IMR-90 (cell line): ENCODE data around the gene APOE. TPM values are rescaled to one million over a fixed set of nuclear protein-coding genes. Genes with fewer than 3 reads are reported as not detected.

Source experiments
- ATAC-seq: fragments of 200-7000 bp; cut with Tn5 transposase; 2 replicates; pipeline ENCODE4 v1.9.1; 2020; ENCODE audit warnings: low read depth, mild to moderate bottlenecking, moderate library complexity
- BruUV-seq: library from RNA; stranded (reverse); fragments of 400-500 nt; replicated peaks from 2 replicates; lab custom pipeline; 2021; lab: Mats Ljungman, UMichigan
- CTCF ChIA-PET: fragments of 300-600 bp; formaldehyde crosslinking; extraction: SDS; loops from one replicate; lab custom pipeline; 2021; ENCODE audit warnings: antibody characterized with exemption; lab: Yijun Ruan, JAX
- POLR2A ChIA-PET: fragments of 300-600 bp; sonication (Branson Sonifier 250); formaldehyde crosslinking; loops from one replicate; lab custom pipeline; 2022; ENCODE audit warnings: antibody characterized with exemption; ENCODE audit not compliant: unreplicated experiment; lab: Charles Lee
- DNase-seq: peaks from one replicate; pipeline ENCODE4 v3.0.0; 2013
- H2AFZ ChIP-seq: replicated peaks from 2 replicates; pipeline ENCODE3; 2013; ENCODE audit warnings: low read length, mild to moderate bottlenecking; ENCODE audit not compliant: poor library complexity
- H2AK5ac ChIP-seq: 2 replicates; pipeline ENCODE4 v1.6.1; 2013; ENCODE audit warnings: low read depth, low read length, inconsistent platforms
- H2AK9ac ChIP-seq: replicated peaks from 2 replicates; pipeline ENCODE3; 2013; ENCODE audit warnings: mild to moderate bottlenecking, low read depth, low read length, moderate library complexity; ENCODE audit not compliant: poor library complexity
- H2BK120ac ChIP-seq: 2 replicates; pipeline ENCODE4 v1.6.1; 2013; ENCODE audit warnings: low read depth, low read length, inconsistent platforms
- H2BK15ac ChIP-seq: 3 replicates; pipeline ENCODE4 v1.6.1; 2013; ENCODE audit warnings: low read depth, low read length, inconsistent platforms
- H2BK20ac ChIP-seq: 2 replicates; pipeline ENCODE4 v1.6.1; 2013; ENCODE audit warnings: low read depth, mild to moderate bottlenecking, inconsistent platforms, low read length, moderate library complexity
- H2BK5ac ChIP-seq: 2 replicates; pipeline ENCODE4 v1.6.1; 2013; ENCODE audit warnings: mild to moderate bottlenecking, low read depth, low read length, inconsistent platforms; ENCODE audit not compliant: poor library complexity, severe bottlenecking
- H3K14ac ChIP-seq: replicated peaks from 2 replicates; pipeline ENCODE4 v1.6.1; 2013; ENCODE audit warnings: low read depth, low read length, inconsistent platforms
- H3K18ac ChIP-seq: 2 replicates; pipeline ENCODE4 v1.6.1; 2013; ENCODE audit warnings: low read depth, low read length, control low read depth
- H3K23ac ChIP-seq: 2 replicates; pipeline ENCODE4 v1.6.1; 2013; ENCODE audit warnings: low read depth, low read length, inconsistent platforms
- H3K27ac ChIP-seq: 2 replicates; pipeline ENCODE4 v1.5.1; 2013; ENCODE audit warnings: mild to moderate bottlenecking, control low read depth, low read length; ENCODE audit not compliant: insufficient read depth
- H3K27me3 ChIP-seq: 2 replicates; pipeline ENCODE4 v1.6.1; 2013; ENCODE audit warnings: low read length; ENCODE audit not compliant: control insufficient read depth, insufficient read depth
- H3K36me3 ChIP-seq: 2 replicates; pipeline ENCODE4 v1.6.1; 2013; ENCODE audit warnings: low read length, mixed read lengths; ENCODE audit not compliant: control insufficient read depth, insufficient read depth
- H3K4ac ChIP-seq: 2 replicates; pipeline ENCODE4 v1.6.1; 2013; ENCODE audit warnings: low read depth, low read length, inconsistent platforms
- H3K4me1 ChIP-seq: 2 replicates; pipeline ENCODE4 v1.6.1; 2013; ENCODE audit warnings: low read length, mixed read lengths; ENCODE audit not compliant: control insufficient read depth, insufficient read depth
- H3K4me2 ChIP-seq: 2 replicates; pipeline ENCODE4 v1.6.1; 2013; ENCODE audit warnings: low read depth, mild to moderate bottlenecking, control low read depth, low read length, moderate library complexity
- H3K4me3 ChIP-seq: 2 replicates; pipeline ENCODE4 v1.5.1; 2013; ENCODE audit warnings: low read depth, mild to moderate bottlenecking, control low read depth, low read length, moderate library complexity; ENCODE audit not compliant: insufficient read depth
- H3K56ac ChIP-seq: 2 replicates; pipeline ENCODE4 v1.6.1; 2013; ENCODE audit warnings: low read length, inconsistent platforms; ENCODE audit not compliant: insufficient read depth; ENCODE audit errors: extremely low read depth
- H3K79me1 ChIP-seq, 2 experiments: 2 replicates each; pipeline ENCODE4 v1.6.1; 2013; ENCODE audit warnings: low read length in 2 of 2, inconsistent platforms in 1 of 2, low read depth in 1 of 2
- H3K9ac ChIP-seq: 2 replicates; pipeline ENCODE4 v1.6.1; 2013; ENCODE audit warnings: low read depth, low read length, control low read depth
- H3K9me1 ChIP-seq: 2 replicates; pipeline ENCODE4 v1.6.1; 2013; ENCODE audit warnings: low read length, inconsistent platforms; ENCODE audit not compliant: insufficient read depth
- H3K9me3 ChIP-seq: 2 replicates; pipeline ENCODE4 v1.6.1; 2013; ENCODE audit warnings: low read length; ENCODE audit not compliant: control insufficient read depth, insufficient read depth
- H4K20me1 ChIP-seq: 2 replicates; pipeline ENCODE4 v1.6.1; 2013; ENCODE audit warnings: low read length, inconsistent platforms; ENCODE audit not compliant: insufficient read depth
- H4K5ac ChIP-seq: 2 replicates; pipeline ENCODE4 v1.6.1; 2013; ENCODE audit warnings: mild to moderate bottlenecking, low read depth, low read length, control low read depth
- H4K8ac ChIP-seq, 2 experiments: 2 replicates each; pipeline ENCODE4 v1.6.1; 2013; ENCODE audit warnings: low read depth in 2 of 2, low read length in 2 of 2, control low read depth in 1 of 2, inconsistent platforms in 1 of 2
- H4K91ac ChIP-seq: 2 replicates; pipeline ENCODE4 v1.6.1; 2013; ENCODE audit warnings: low read depth, low read length, inconsistent platforms; ENCODE audit not compliant: insufficient read depth
- BHLHE40 ChIP-seq: fragments of 150-350 bp; IDR thresholded peaks from 2 replicates; pipeline ENCODE4 v1.6.1; 2016; ENCODE audit warnings: mild to moderate bottlenecking, low read depth, low read length
- CEBPB ChIP-seq: IDR thresholded peaks from 2 replicates; pipeline ENCODE4 v1.6.1; 2012; ENCODE audit warnings: low read depth, low read length, improper control_type of control experiment
- CHD1 ChIP-seq: IDR thresholded peaks from 2 replicates; pipeline ENCODE4 v1.6.1; 2012; ENCODE audit warnings: low read depth, low read length, improper control_type of control experiment
- FOS ChIP-seq: fragments of 150-350 bp; IDR thresholded peaks from 2 replicates; pipeline ENCODE4 v1.6.1; 2016; ENCODE audit warnings: low read depth, low read length
- MAFK ChIP-seq: IDR thresholded peaks from 2 replicates; pipeline ENCODE4 v1.6.1; 2012; ENCODE audit warnings: low read depth, low read length, improper control_type of control experiment
- MAZ ChIP-seq: IDR thresholded peaks from 2 replicates; pipeline ENCODE4 v1.6.1; 2012; ENCODE audit warnings: low read depth, mild to moderate bottlenecking, low read length, improper control_type of control experiment, moderate library complexity, borderline replicate concordance
- MXI1 ChIP-seq: IDR thresholded peaks from 2 replicates; pipeline ENCODE4 v1.6.1; 2012; ENCODE audit warnings: low read depth, mild to moderate bottlenecking, low read length, moderate library complexity, borderline replicate concordance
- NFE2L2 ChIP-seq: fragments of 150-350 bp; IDR thresholded peaks from 2 replicates; pipeline ENCODE4 v1.6.1; 2016; ENCODE audit warnings: low read depth, mild to moderate bottlenecking, low read length
- POLR2A ChIP-seq: IDR thresholded peaks from 2 replicates; pipeline ENCODE4 v1.6.1; 2012; ENCODE audit warnings: mild to moderate bottlenecking, low read depth, low read length
- RAD21 ChIP-seq: IDR thresholded peaks from 2 replicates; pipeline ENCODE4 v1.6.1; 2012; ENCODE audit warnings: low read length, improper control_type of control experiment
- RCOR1 ChIP-seq: IDR thresholded peaks from 2 replicates; pipeline ENCODE4 v1.6.1; 2012; ENCODE audit warnings: mild to moderate bottlenecking, low read length, improper control_type of control experiment; ENCODE audit not compliant: insufficient replicate concordance
- RFX5 ChIP-seq: IDR thresholded peaks from 2 replicates; pipeline ENCODE4 v1.8.0; 2012; ENCODE audit warnings: low read depth, mild to moderate bottlenecking, low read length, moderate library complexity
- SMC3 ChIP-seq: fragments of 150-350 bp; IDR thresholded peaks from 2 replicates; pipeline ENCODE4 v1.6.1; 2016; ENCODE audit warnings: low read depth, mild to moderate bottlenecking, antibody characterized with exemption, low read length, moderate library complexity
- WGBS, 2 experiments: methylation state at CpG; one replicate each; pipeline versions ENCODE4 v1.1.5 to v1.1.7; 2013; ENCODE audit warnings: missing lambda C conversion rate in 2 of 2; ENCODE audit not compliant: insufficient read length in 1 of 2; ENCODE audit errors: extremely low coverage in 2 of 2; 5-methylcytosine and 5-hydroxymethylcytosine counted together
- dilution Hi-C: fragments of 300-500 bp; cut with HindIII; formaldehyde crosslinking; loops from one replicate; pipeline ENCODE4 v1.14.3; 2018; ENCODE audit warnings: low sequenced_read_pairs; ENCODE audit not compliant: unreplicated experiment
- in situ Hi-C: fragments of 300-500 bp; cut with MboI; formaldehyde crosslinking; loops from 3 replicates; pipeline ENCODE4 v1.14.3; 2019; ENCODE audit warnings: low sequenced_read_pairs, inconsistent platforms, mixed read lengths
- intact Hi-C: fragments of 100-400 bp; cut with micrococcal nuclease; formaldehyde crosslinking; loops from 2 replicates; pipeline ENCODE4 v1.10.0; 2022
- polyA plus RNA-seq, 3 experiments: library from polyadenylated mRNA; depleted of rRNA; stranded (reverse); fragments of >200 nt; gene quantifications; 2 replicates each; pipeline ENCODE4 v1.2.3, GENCODE V29; 2012; ENCODE audit warnings: low replicate concordance in 1 of 3
- total RNA-seq: library from RNA; depleted of rRNA; stranded (reverse); fragments of >200 nt; gene quantifications from 2 replicates; pipeline ENCODE4 v1.2.3, GENCODE V29; 2012
- TF ChIP-seq, protein P1 (sequence below): fragments of 150-350 bp; IDR thresholded peaks from 2 replicates; pipeline ENCODE4 v1.6.1; 2017; ENCODE audit warnings: mild to moderate bottlenecking, antibody characterized with exemption, low read length, low read depth
- TF ChIP-seq, protein P2 (sequence below): fragments of 150-350 bp; IDR thresholded peaks from 2 replicates; pipeline ENCODE4 v1.6.1; 2016; ENCODE audit warnings: low read depth, mild to moderate bottlenecking, low read length, moderate library complexity, borderline replicate concordance
- TF ChIP-seq, protein P3 (sequence below): conservative IDR thresholded peaks from 2 replicates; pipeline ENCODE4 v1.5.1; 2012; ENCODE audit warnings: mild to moderate bottlenecking, low read depth, low read length, improper control_type of control experiment

APOE gene
- total and polyA plus RNA-seq, 2 of the 4 experiments (the other 2 are of a cell fraction) = 0.18 to 2.0 TPM

DNA sequence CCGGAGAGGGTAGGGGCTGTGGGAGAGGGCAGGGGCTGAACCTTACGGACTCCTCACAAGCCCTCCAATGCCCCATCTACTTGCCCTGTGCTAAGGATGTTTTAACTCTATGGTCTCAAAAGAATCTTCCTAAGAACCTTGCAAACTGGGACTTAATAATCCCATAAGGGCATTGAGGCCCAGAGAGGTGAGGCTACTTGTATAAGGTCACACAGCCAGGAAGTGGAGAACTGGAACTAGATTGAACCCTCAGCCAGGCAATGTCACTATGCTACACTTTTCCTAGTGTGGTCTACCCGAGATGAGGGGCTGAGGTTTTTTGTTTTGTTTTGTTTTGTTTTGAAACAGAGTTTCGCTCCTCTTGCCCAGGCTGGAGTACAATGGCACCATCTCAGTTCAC, 25.9 kb downstream of the APOE start:
- H2AK9ac ChIP-seq = no peak overlapping the region
- dilution Hi-C loops (no loop called here), intact Hi-C loops (no loop called here), in situ Hi-C loops (no loop called here)
- POLR2A ChIA-PET = no interaction called here
- H2BK120ac ChIP-seq = no peak overlapping the region
- no peak overlapping the region for H3K4me2 ChIP-seq
- H3K79me1 ChIP-seq = no peaks in the 10 kb centered on the region
- H3K4me1 ChIP-seq = peaks cover 2% of the 10 kb centered on the region; the same call in 1 of the 2 replicates
- no peak overlapping the region for H3K14ac ChIP-seq
- H4K20me1 ChIP-seq = no peaks in the 10 kb centered on the region
- H3K23ac ChIP-seq = no peak overlapping the region
- ATAC-seq = no peak
- H2BK15ac ChIP-seq = no peak overlapping the region
- no peak overlapping the region for H4K91ac ChIP-seq
- H4K8ac ChIP-seq = no peak overlapping the region
- no peak overlapping the region for H3K18ac ChIP-seq
- peaks cover 6% of the 10 kb centered on the region for H3K27me3 ChIP-seq
- no peak overlapping the region for H2AFZ ChIP-seq
- BruUV-seq = no TSS peak
- no CpG with 5 or more reads among the region's 4 CpGs for WGBS, 2 experiments
- no peak overlapping the region for H2AK5ac ChIP-seq
- H3K4me3 ChIP-seq = no peak overlapping the region
- CTCF ChIA-PET = interaction anchor here (0.6 kb wide), 1 partner anchor 20 kb away, joined by 4 read pairs; no protein-coding TSS in a partner anchor
- no peak overlapping the region for H3K27ac ChIP-seq
- H3K9ac ChIP-seq = no peak overlapping the region
- no peak overlapping the region for H3K4ac ChIP-seq
- H3K56ac ChIP-seq = no peak overlapping the region
- H3K9me3 ChIP-seq = no peaks in the 10 kb centered on the region
- no peak overlapping the region for H2BK5ac ChIP-seq
- no peak for DNase-seq
- H4K5ac ChIP-seq = no peak overlapping the region
- TF ChIP-seq CEBPB = no peak
- no peak for TF ChIP-seq FOS
- no peak for TF ChIP-seq CHD1
- TF ChIP-seq RFX5 = no peak
- TF ChIP-seq, protein P1, sequence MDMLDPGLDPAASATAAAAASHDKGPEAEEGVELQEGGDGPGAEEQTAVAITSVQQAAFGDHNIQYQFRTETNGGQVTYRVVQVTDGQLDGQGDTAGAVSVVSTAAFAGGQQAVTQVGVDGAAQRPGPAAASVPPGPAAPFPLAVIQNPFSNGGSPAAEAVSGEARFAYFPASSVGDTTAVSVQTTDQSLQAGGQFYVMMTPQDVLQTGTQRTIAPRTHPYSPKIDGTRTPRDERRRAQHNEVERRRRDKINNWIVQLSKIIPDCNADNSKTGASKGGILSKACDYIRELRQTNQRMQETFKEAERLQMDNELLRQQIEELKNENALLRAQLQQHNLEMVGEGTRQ = no peak
- TF ChIP-seq NFE2L2 = no peak
- no peak for TF ChIP-seq POLR2A
- TF ChIP-seq RCOR1 = no peak
- TF ChIP-seq, protein P2, sequence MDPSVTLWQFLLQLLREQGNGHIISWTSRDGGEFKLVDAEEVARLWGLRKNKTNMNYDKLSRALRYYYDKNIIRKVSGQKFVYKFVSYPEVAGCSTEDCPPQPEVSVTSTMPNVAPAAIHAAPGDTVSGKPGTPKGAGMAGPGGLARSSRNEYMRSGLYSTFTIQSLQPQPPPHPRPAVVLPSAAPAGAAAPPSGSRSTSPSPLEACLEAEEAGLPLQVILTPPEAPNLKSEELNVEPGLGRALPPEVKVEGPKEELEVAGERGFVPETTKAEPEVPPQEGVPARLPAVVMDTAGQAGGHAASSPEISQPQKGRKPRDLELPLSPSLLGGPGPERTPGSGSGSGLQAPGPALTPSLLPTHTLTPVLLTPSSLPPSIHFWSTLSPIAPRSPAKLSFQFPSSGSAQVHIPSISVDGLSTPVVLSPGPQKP = no peak
- TF ChIP-seq BHLHE40 = no peak
- TF ChIP-seq MAFK = no peak
- TF ChIP-seq SMC3 = no peak
- no peak for TF ChIP-seq MAZ
- TF ChIP-seq MXI1 = no peak
- TF ChIP-seq, protein P3, sequence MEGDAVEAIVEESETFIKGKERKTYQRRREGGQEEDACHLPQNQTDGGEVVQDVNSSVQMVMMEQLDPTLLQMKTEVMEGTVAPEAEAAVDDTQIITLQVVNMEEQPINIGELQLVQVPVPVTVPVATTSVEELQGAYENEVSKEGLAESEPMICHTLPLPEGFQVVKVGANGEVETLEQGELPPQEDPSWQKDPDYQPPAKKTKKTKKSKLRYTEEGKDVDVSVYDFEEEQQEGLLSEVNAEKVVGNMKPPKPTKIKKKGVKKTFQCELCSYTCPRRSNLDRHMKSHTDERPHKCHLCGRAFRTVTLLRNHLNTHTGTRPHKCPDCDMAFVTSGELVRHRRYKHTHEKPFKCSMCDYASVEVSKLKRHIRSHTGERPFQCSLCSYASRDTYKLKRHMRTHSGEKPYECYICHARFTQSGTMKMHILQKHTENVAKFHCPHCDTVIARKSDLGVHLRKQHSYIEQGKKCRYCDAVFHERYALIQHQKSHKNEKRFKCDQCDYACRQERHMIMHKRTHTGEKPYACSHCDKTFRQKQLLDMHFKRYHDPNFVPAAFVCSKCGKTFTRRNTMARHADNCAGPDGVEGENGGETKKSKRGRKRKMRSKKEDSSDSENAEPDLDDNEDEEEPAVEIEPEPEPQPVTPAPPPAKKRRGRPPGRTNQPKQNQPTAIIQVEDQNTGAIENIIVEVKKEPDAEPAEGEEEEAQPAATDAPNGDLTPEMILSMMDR = no peak
- TF ChIP-seq RAD21 = no peak
- no peaks in the 10 kb centered on the region for H3K9me1 ChIP-seq
- H3K36me3 ChIP-seq = no peaks in the 10 kb centered on the region
- H2BK20ac ChIP-seq = no peak overlapping the region
